ENCODE data around the gene SERPINB1. TPM values are rescaled to one million over a fixed set of nuclear protein-coding genes. Genes with fewer than 3 reads are reported as not detected.

SERPINB1 gene
- total and polyA plus RNA-seq, 9 donors = 13.5 to 57.0 (median 27.7) TPM

DNA sequence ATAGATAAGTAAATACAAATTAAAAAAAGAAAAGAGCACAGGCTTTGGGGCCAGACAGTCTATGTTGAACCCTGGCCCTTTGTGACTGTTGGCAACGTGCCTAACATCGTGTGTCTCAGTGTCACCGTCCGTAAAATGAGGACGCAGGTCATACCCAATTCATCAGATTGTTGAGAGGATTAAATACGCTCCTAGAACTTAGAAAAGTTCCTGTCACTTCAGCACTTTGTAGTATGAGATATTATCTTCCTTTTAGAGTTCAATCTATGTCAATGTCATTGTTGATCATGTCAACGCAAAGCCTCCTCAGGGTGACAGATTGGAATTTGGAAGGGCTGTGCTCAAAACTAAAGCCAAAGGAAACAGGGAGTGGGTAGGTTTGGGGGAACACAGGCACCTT, 21.7 kb downstream of the SERPINB1 start:
- intact Hi-C loops (cut with DNase I) = no loop called here
- Histone ChIP-seq H3K27ac (no peak overlapping the region), H3K9me3 (no peaks in the 10 kb centered on the region), H3K27me3 (no peaks in the 10 kb centered on the region), H3K4me1 (ENCODE audit: insufficient read depth) (peaks cover 2% of the 10 kb centered on the region), H3K36me3 (no peaks in the 10 kb centered on the region), H3K4me3 (no peak overlapping the region)
- no peak for DNase-seq
- 79 to 83% (median 80%) methylated on average over 7 of the region's 7 CpGs for WGBS, 3 donors
- TF ChIP-seq POLR2A (IDR thresholded peaks at IDR 0.05) (no peak), EP300 (IDR thresholded peaks at IDR 0.05) (no peak)
- TF ChIP-seq, protein P1, sequence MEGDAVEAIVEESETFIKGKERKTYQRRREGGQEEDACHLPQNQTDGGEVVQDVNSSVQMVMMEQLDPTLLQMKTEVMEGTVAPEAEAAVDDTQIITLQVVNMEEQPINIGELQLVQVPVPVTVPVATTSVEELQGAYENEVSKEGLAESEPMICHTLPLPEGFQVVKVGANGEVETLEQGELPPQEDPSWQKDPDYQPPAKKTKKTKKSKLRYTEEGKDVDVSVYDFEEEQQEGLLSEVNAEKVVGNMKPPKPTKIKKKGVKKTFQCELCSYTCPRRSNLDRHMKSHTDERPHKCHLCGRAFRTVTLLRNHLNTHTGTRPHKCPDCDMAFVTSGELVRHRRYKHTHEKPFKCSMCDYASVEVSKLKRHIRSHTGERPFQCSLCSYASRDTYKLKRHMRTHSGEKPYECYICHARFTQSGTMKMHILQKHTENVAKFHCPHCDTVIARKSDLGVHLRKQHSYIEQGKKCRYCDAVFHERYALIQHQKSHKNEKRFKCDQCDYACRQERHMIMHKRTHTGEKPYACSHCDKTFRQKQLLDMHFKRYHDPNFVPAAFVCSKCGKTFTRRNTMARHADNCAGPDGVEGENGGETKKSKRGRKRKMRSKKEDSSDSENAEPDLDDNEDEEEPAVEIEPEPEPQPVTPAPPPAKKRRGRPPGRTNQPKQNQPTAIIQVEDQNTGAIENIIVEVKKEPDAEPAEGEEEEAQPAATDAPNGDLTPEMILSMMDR (IDR thresholded peaks at IDR 0.05) = no peak

DNA sequence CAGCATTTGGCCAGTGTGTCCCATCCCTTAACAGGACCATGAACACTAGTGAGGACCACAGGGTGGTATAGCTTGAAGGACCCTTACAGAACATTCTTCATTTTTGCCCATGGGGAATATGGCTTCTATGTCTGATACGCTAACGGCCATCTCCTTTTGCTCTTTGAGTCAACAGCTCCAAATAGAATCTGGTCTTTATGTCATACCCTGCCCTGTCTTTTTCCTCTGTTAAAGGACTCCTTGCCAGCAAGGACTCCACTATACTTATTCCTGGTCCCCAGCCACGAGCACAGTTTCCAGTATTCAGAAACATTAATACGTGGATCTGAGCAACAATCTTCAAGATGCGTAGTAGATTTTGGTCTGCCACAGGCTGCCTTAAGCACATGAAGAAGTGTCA, 22.5 kb downstream of the SERPINB1 start:
- H3K36me3 ChIP-seq = no peaks in the 10 kb centered on the region
- no peak for TF ChIP-seq EP300 (IDR thresholded peaks at IDR 0.05)
- TF ChIP-seq, protein P1 (IDR thresholded peaks at IDR 0.05) = no peak
- TF ChIP-seq POLR2A (IDR thresholded peaks at IDR 0.05) = no peak
- H3K4me3 ChIP-seq = no peak overlapping the region
- no peaks in the 10 kb centered on the region for H3K9me3 ChIP-seq
- no peaks in the 10 kb centered on the region for H3K27me3 ChIP-seq
- H3K4me1 ChIP-seq (ENCODE audit: insufficient read depth) = peaks cover 2% of the 10 kb centered on the region
- intact Hi-C loops (cut with DNase I) = no loop called here
- H3K27ac ChIP-seq = peak overlapping the region in 1 of 2 donors; percentile 47
- DNase-seq = no peak
- WGBS, 3 donors = 74 to 88% (median 82%) methylated on average over 5 of the region's 5 CpGs

DNA sequence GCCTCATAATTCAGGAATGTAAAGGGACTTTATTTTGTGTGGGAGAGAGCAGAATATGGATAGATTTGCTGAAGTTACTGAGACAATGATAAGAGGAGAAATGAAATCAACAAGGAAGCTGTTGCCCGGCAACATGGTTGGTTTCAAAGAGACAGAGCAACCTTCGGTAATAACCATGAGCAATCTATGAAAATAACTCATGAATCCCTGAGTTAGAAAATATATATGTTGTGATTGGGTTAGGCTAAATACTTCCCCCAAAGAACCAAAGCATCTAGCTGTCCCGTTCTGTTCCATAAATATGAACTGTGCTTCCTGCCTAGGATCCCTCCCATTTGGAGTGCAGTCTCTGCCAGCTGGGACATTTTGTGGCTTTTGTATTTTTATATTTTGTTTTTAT, 23.1 kb downstream of the SERPINB1 start:
- Histone ChIP-seq H3K27me3 (no peaks in the 10 kb centered on the region), H3K27ac (peak overlapping the region in 1 of 2 donors; percentile 47), H3K9me3 (no peaks in the 10 kb centered on the region), H3K36me3 (no peaks in the 10 kb centered on the region), H3K4me3 (no peak overlapping the region), H3K4me1 (ENCODE audit: insufficient read depth) (peaks cover 2% of the 10 kb centered on the region)
- TF ChIP-seq, protein P1 (IDR thresholded peaks at IDR 0.05) = no peak
- no peak for TF ChIP-seq EP300 (IDR thresholded peaks at IDR 0.05)
- no peak for TF ChIP-seq POLR2A (IDR thresholded peaks at IDR 0.05)
- 3 to 6% (median 4%) methylated on average over 3 of the region's 3 CpGs for WGBS, 3 donors
- intact Hi-C loops (cut with DNase I) = no loop called here
- no peak for DNase-seq

DNA sequence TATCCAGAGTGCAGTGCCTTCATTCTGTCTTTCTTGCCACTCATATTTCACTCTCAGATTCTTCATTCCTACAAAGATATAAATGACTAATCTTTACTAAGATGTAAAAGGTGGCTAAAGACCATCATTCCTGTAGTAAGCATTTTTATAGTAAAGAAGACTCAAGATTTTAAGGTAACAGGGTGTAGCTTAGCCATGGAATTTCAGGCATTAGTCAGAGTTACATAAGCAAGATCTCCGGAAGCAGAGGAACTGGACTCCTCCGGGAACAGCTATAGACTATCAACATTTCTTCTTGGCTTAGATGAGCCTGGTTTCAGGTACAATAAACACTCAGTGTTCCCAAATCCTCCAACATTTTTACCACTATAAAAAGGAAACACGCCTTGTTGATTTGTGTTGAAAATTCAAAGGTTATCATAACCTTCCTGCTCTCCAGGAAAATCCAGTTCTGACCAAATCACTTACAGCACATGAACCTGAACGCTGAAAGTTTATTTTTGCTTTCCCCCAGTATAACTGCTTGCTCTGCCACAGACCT, 23.7 kb downstream of the SERPINB1 start:
- Histone ChIP-seq H3K4me1 (ENCODE audit: insufficient read depth) (peaks cover 2% of the 10 kb centered on the region), H3K9me3 (no peaks in the 10 kb centered on the region), H3K36me3 (no peaks in the 10 kb centered on the region), H3K27me3 (no peaks in the 10 kb centered on the region), H3K4me3 (no peak overlapping the region), H3K27ac (peak overlapping the region in 1 of 2 donors; percentile 47)
- no peak for TF ChIP-seq POLR2A (IDR thresholded peaks at IDR 0.05)
- DNase-seq = no peak
- 5 to 7% (median 5%) methylated on average over 4 of the region's 4 CpGs for WGBS, 3 donors
- intact Hi-C loops (cut with DNase I) = no loop called here

DNA sequence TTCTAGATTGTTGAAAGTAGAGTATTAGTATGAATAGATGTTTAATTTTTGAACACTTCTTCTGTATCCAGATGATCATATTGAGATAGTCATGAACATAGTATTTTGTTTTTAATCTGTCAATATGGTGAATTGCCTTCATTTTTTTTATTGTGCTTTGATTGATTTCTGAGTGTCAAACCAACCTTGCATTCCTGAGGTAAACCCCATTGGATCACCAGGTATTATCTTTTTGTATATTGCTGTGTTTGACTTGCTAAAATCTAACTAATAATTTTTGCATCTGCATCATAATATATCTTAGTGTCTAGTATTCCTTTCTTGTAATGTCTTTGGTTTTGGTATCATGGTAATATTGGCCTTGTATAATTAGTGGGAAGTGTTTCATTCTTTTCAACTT, 25.5 kb downstream of the SERPINB1 start:
- intact Hi-C loops (cut with DNase I) = no loop called here
- peaks cover 2% of the 10 kb centered on the region for H3K4me1 ChIP-seq (ENCODE audit: insufficient read depth)
- no peak for DNase-seq
- no peak overlapping the region for H3K4me3 ChIP-seq
- H3K36me3 ChIP-seq = no peaks in the 10 kb centered on the region
- no peaks in the 10 kb centered on the region for H3K9me3 ChIP-seq
- TF ChIP-seq POLR2A (IDR thresholded peaks at IDR 0.05) = no peak
- no peak for TF ChIP-seq EP300 (IDR thresholded peaks at IDR 0.05)
- TF ChIP-seq, protein P1 (IDR thresholded peaks at IDR 0.05) = no peak
- no peaks in the 10 kb centered on the region for H3K27me3 ChIP-seq
- H3K27ac ChIP-seq = no peak overlapping the region
